Nephron progenitor cell (in vitro differentiated cells): ENCODE measurements around the gene SLFN5.

Experiments
- DNase-seq: peaks from one replicate; pipeline ENCODE4 v3.0.0; 2021
- H3K27ac Mint-ChIP-seq: 2 replicates; pipeline ENCODE4 v1.8.0; 2021; ENCODE audit warnings: mild to moderate bottlenecking, moderate library complexity, mixed read lengths
- H3K27me3 Mint-ChIP-seq: 2 replicates; pipeline ENCODE4 v1.8.0; 2021; ENCODE audit warnings: mild to moderate bottlenecking, low read depth, mixed read lengths; ENCODE audit not compliant: poor library complexity
- H3K36me3 Mint-ChIP-seq: 2 replicates; pipeline ENCODE4 v1.8.0; 2021; ENCODE audit warnings: low read depth, mixed read lengths
- H3K4me1 Mint-ChIP-seq: 2 replicates; pipeline ENCODE4 v1.8.0; 2021; ENCODE audit warnings: mixed read lengths
- H3K4me3 Mint-ChIP-seq: 2 replicates; pipeline ENCODE4 v1.8.0; 2021; ENCODE audit warnings: mild to moderate bottlenecking, moderate library complexity, mixed read lengths
- H3K9me3 Mint-ChIP-seq: 2 replicates; pipeline ENCODE4 v1.8.0; 2021; ENCODE audit warnings: mild to moderate bottlenecking, moderate library complexity, mixed read lengths
- TF ChIP-seq, protein P1 (sequence below): fragments of 200-600 bp; sonication (generic); IDR thresholded peaks from 2 replicates; pipeline ENCODE4 v1.5.0; 2021; ENCODE audit warnings: antibody characterized with exemption

Gene SLFN5

DNA sequence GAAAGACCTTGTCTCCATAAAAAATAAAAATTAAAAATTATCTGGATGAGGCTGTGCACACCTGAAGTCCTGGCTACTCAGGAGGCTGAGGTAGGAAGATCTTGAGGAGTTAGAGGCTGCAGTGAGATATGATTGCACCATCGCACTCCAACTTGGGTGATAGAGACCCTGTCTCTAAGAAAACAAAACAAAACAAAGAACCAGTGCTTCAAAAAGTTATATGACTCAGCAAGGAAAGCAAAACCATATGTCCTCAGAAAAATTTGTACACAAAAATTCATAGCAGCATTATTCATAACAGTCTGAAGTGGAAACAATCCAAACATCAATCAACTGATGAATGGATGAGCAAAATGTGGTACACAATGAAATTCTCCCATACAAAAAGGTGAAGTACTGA, 48.9 kb downstream of the SLFN5 start:
- Mint-ChIP-seq H3K9me3 (peaks cover 15% of the 10 kb centered on the region), H3K27ac (no peak overlapping the region), H3K36me3 (no peaks in the 10 kb centered on the region), H3K4me1 (no peaks in the 10 kb centered on the region), H3K27me3 (peaks cover 34% of the 10 kb centered on the region), H3K4me3 (no peak overlapping the region)
- DNase-seq = no peak
- TF ChIP-seq, protein P1, sequence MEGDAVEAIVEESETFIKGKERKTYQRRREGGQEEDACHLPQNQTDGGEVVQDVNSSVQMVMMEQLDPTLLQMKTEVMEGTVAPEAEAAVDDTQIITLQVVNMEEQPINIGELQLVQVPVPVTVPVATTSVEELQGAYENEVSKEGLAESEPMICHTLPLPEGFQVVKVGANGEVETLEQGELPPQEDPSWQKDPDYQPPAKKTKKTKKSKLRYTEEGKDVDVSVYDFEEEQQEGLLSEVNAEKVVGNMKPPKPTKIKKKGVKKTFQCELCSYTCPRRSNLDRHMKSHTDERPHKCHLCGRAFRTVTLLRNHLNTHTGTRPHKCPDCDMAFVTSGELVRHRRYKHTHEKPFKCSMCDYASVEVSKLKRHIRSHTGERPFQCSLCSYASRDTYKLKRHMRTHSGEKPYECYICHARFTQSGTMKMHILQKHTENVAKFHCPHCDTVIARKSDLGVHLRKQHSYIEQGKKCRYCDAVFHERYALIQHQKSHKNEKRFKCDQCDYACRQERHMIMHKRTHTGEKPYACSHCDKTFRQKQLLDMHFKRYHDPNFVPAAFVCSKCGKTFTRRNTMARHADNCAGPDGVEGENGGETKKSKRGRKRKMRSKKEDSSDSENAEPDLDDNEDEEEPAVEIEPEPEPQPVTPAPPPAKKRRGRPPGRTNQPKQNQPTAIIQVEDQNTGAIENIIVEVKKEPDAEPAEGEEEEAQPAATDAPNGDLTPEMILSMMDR = no peak

DNA sequence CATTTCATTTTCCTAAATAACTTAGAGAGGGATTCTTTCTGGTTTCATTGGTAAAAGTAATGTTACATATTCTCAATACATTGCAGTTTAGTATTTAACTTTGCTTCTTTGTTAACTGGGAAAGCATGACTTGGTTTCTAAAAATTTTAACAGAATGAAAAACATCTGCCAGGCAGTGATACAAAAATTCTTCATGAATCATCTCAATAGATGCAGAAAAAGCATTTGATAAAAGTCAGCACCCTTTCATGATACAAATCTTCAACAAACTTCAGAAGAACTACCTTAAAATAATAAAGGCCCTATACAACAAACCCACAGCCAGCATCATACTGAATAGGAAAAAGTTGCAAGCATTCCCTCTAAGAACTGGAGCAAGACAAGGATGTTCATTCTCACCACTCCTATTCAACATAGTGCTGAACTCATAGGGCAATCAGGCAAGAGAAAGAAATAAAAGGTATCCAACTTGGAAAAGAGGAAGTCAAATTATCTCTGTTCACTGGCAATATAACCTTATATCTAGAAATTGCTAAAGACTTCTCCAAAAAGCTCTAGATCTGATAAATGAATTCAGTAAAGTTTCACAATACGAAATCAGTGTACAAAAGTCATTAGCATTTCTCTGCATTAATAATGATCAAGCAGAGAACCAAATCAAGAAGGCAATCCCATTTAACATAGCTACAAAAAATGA, 50.4 kb downstream of the SLFN5 start:
- TF ChIP-seq, protein P1 = no peak
- peaks cover 28% of the 10 kb centered on the region for H3K9me3 Mint-ChIP-seq
- H3K4me1 Mint-ChIP-seq = no peaks in the 10 kb centered on the region
- DNase-seq = no peak
- H3K4me3 Mint-ChIP-seq = no peak overlapping the region
- no peak overlapping the region for H3K27ac Mint-ChIP-seq
- no peaks in the 10 kb centered on the region for H3K36me3 Mint-ChIP-seq
- peaks cover 38% of the 10 kb centered on the region for H3K27me3 Mint-ChIP-seq

DNA sequence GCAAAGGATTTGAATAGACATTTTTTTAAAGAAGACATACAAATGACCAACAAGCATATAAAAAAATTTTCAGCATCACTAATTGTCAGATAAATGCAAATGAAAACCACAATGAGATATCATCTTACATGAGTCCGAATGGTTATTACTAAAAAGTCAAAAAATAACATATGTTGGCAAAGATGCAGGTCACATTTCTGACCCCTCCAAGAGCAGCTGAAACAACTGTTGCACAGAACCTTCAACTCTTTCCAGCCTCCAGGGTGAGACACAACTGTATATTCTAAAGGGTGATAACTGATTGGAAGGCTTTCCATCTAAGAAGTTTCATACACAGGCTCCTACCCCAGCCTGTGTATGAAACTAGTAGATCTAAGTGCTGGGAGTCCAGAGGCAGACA, 51.9 kb downstream of the SLFN5 start:
- no peak for DNase-seq
- Mint-ChIP-seq H3K4me1 (no peaks in the 10 kb centered on the region), H3K27ac (no peak overlapping the region), H3K36me3 (no peaks in the 10 kb centered on the region), H3K27me3 (peaks cover 35% of the 10 kb centered on the region), H3K4me3 (no peak overlapping the region), H3K9me3 (peaks cover 37% of the 10 kb centered on the region)
- TF ChIP-seq, protein P1 = no peak

DNA sequence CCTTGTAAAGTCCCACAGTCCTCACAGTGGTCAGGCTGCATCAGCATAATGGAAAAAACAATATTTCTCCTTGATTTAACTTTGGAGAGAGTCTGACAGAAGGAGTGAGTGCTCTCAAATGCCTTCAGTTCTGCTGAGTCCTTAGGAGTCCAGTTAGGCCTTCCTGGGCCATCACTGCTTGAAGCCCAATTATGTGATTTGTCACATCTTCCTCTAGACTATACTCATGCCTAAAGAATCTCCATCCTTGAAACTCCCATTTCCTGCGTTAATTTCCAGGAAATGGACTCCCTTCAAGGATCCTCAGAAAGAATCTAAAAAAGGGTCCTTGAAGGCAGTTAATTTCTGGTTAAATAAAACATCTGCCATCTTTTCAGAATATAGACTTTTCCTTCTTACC, 52.8 kb downstream of the SLFN5 start:
- Mint-ChIP-seq H3K9me3 (peaks cover 46% of the 10 kb centered on the region), H3K36me3 (no peaks in the 10 kb centered on the region), H3K4me1 (no peaks in the 10 kb centered on the region), H3K27ac (no peak overlapping the region), H3K27me3 (peaks cover 32% of the 10 kb centered on the region), H3K4me3 (no peak overlapping the region)
- DNase-seq = no peak
- TF ChIP-seq, protein P1 = no peak

DNA sequence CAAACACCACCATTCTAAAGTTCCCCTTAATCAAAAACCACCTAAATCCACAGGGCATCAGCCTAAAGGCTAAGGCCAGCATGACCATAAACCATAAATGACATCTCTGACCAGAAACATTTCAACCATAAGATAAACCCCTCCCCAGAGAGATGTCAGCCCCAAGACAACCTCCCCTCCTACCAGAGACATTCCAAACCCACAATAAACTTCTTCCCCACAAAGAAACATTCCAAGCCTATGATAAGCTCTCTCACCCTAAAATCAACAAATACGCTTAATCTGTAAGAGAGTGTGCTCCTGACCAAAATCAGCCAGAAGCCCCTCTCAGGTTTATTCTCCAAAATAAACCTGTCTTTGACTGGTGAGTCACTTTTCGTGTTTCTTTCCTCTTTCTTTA, 54.8 kb downstream of the SLFN5 start:
- no peaks in the 10 kb centered on the region for H3K36me3 Mint-ChIP-seq
- no peaks in the 10 kb centered on the region for H3K4me1 Mint-ChIP-seq
- no peak overlapping the region for H3K4me3 Mint-ChIP-seq
- TF ChIP-seq, protein P1 = no peak
- peaks cover 21% of the 10 kb centered on the region for H3K27me3 Mint-ChIP-seq
- no peak for DNase-seq
- no peak overlapping the region for H3K27ac Mint-ChIP-seq
- peaks cover 66% of the 10 kb centered on the region for H3K9me3 Mint-ChIP-seq

DNA sequence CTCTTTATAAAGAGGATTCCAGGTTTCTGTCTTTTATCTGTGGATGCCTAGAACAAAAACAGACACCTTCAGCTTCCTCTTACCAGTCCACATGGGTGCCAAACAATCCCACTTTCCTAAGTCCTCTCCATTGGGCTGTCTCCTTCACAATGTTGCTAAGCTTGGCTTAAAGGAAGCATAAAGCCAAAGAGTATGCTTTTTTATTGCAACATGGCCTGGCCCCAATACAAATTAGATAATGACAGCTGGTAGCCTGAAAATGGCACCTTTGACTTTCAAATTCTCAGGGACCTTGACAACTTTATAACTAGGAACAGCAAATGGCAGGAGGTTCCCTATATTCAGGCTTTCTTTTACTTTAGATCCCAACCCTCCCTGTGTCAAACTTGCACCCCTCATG, 55.8 kb downstream of the SLFN5 start:
- peaks cover 19% of the 10 kb centered on the region for H3K27me3 Mint-ChIP-seq
- TF ChIP-seq, protein P1 = no peak
- H3K4me3 Mint-ChIP-seq = no peak overlapping the region
- H3K9me3 Mint-ChIP-seq = peaks cover 75% of the 10 kb centered on the region
- no peaks in the 10 kb centered on the region for H3K4me1 Mint-ChIP-seq
- no peaks in the 10 kb centered on the region for H3K36me3 Mint-ChIP-seq
- H3K27ac Mint-ChIP-seq = no peak overlapping the region
- no peak for DNase-seq
